GM19395 (cell line): ENCODE measurements around the gene RNF41.

ENCODE experiments used
- ATAC-seq: cut with Tn5 transposase; IDR thresholded peaks from one replicate; pipeline ENCODE4 v1.9.1; 2021; ENCODE audit warnings: mild to moderate bottlenecking, moderate library complexity; ENCODE audit not compliant: unreplicated experiment

The RNF41 gene

GRCh38 chr12:56244494-56244893 lies 22.8 kb upstream of the RNF41 start:
- ATAC-seq, result no peak

GRCh38 chr12:56243731-56244181 lies 22.0 kb upstream of the RNF41 start:
- ATAC-seq, result no peak

DNA sequence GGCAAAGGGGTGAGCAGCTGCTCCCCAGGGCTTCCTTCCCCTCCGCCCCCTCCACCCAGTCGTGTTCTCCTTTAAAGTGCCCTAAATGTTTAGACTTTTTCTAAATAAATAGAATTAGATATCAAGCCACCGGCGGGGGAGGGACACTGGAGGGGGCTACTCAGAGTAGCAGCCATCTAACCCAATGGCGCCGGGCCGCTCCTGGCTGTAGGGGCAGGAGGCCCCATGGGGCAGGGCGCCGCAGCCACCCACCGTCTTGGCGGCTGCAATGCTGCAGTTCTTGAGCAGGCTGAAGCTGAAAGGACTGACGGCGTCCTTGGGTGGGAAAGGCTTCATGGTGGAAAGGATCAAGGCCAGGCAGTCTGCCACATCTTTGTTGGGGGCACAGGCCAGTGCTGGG lies 21.3 kb upstream of the RNF41 start:
- ATAC-seq, result no peak

DNA sequence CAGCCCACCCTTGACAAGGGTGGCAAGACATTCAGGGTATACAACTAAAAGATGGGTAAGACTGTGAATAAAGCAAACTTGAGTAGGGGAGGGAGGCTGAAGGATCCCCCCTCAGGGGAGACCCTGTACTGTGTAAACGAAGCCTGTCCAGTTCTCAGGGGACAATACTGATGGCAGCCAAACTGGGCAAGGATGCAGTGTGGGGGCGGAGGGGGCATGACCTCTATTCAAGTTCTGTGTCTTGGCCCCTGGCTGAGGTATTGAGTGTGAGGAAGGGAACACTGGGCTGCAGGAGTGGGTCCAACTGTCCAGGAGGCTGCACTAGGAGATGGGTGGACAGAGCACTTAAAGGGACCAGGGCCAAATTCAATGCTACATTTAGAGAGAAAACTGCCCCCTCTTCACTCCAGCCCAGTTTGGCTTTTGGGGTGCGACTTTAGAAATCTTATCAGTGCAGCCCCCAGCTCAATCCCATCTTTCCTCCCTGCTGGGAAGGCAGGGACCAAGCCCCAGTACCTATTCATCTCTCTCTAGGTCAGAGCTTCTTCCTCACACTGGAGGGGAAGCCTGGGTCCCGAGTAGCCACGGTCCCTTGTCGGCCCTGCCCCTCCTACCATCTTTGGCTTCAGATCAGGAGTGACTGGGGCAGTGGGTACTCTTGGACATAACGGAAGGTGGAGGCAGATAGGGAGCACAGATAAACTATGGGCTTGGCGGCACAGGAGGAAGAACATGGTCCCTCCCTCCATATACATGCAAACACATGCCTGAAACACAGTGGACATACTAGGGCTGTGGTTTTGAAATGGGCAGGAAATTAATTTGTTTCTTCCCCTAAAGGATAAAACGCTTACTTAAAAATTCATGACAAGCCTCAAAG lies 19.9 kb upstream of the RNF41 start:
- no peak for ATAC-seq

GRCh38 chr12:56237552-56237951 lies 15.8 kb upstream of the RNF41 start:
- ATAC-seq, result no peak

GRCh38 chr12:56236985-56237384 lies 15.3 kb upstream of the RNF41 start:
- ATAC-seq, result no peak

DNA sequence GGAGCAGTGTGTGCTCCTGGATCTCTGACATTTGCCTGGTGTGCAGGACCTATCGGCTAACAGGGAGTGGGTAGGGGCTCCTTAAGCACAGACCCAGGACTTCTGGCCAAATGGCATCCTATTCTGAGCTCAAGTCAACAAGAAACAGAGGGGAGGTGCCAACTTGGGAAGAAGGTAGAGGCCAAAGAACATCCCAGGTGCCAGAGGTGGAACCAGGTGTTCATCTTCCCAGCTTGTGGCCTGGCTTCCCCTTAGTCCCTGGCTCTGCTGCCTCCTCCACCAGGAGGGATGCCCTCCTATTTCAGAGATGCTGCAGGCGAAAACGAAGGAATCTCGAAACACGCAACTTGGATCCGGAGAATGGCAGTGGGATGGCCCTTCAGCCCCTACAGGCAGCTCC lies 14.4 kb upstream of the RNF41 start:
- no peak for ATAC-seq

DNA sequence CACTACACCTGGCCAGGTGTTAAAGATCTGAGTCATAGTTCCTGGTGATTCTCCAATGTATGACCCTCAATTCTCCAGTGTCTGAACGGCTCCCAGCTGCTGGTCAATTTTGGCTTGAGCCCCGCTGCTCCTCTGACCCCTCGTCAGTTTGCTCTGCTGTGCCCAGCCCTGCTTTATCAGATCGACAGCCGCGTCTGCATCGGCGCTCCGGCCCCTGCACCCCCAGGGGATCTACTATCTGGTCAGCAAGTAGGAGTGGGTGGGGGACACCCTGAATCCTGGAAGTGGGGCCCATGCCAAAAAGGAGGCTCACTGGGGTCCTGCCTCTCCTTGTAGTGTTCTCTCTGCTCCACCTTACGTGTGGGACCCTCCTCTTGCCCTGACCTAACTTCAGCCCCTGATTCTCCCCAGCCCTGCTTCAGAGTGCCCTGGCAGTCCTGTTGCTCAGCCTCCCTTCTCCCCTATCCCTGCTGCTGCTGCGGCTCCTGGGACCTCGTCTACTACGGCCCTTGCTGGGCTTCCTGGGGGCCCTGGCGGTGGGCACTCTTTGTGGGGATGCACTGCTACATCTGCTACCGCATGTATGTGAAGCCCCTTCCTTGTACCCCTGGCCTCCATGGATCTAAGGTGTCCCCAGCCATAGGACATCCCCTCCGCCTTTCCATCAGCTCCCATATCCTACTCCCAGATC lies 13.2 kb upstream of the RNF41 start:
- ATAC-seq, result no peak

- ATAC-seq, result no peak
These were observed 9.5 kb upstream of the RNF41 start for GRCh38 chr12:56231184-56231582.

DNA sequence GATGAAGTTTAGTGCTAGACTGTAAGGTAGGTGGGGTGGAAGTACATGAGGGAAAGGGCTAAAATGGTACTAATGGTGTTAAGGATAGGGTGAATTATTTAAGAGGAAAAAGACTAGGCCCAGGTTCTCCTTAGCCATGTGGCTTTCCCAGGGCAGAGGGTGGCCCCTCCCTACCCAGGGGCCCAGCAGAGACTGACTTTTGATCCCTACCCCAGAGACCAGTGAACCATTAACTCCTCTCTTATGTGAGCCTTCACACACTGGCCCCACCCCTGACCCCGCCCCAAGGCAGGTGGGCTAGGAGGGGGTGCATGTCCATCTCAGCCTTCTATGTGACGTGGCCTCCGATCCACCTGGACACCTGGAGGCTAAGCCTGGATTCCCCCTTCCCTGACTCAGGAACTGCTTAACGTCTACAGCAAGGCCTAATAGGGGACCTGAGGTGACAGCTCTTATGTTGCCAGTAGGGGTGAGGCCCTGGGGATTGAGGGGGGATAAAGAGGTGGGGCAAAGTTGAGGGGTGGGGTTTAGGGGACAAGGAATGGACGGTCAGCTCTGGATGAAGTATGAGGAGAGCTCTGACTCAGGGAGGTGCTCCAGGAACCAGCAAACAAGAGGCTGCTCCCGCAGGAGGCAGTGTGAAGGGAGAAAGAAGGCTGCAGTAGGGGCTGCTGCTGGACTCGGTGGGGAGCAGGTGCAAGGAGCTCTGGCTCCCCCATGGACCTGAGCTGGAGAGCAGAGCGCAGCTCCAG lies 8.9 kb upstream of the RNF41 start:
- ATAC-seq, result no peak

DNA sequence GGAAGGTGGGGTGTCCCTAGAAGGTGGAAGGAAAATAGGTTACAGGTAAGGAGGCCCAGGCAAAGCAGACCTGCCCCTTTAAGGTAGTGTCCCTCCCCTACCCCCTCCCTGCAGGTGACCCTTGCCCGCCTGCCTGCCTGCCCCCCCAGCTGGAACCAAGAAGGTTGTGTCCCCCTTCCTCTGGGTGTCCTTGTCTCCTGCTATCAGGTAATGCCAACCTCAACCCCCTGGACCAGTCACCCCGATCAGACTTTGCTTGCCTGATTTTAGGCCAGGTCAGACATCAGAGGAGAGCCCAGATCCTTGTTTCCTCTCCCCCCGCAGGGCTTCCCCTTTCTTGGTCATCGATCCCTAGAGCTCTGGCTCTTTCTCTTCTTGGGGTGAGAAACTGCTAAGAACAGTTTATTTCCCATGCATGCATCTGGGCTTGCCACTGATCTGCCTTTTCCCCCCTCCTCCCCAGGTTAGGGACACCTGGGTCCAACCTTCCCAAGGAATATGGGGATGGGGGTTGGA lies 8.3 kb upstream of the RNF41 start, which contains the start of gene SLC39A5:
Gene SLC39A5 (plus strand): TSS at position 136 of the 516 bp plus-strand sequence. CDS start 1,224 bp downstream, outside the sequence.
- no peak for ATAC-seq

DNA sequence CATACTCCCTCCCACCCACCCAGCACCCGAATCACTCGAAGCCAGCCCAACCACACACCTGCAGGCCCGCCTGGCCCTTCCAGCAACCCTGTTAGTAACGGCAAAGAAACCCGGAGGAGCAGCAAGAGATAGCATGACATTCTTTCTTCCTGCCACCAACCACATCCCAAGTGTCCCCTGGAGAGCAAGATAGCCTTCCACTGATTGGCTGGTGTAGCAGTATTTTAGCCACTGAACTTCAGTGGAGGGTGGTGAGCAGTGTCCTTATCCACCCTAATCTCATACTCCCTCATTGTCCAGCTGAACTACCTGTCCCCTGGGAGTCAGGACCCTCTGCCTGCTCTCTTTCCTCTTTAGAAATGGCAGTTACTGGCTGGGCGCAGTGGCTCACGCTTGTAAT lies 7.4 kb upstream of the RNF41 start:
- no peak for ATAC-seq

DNA sequence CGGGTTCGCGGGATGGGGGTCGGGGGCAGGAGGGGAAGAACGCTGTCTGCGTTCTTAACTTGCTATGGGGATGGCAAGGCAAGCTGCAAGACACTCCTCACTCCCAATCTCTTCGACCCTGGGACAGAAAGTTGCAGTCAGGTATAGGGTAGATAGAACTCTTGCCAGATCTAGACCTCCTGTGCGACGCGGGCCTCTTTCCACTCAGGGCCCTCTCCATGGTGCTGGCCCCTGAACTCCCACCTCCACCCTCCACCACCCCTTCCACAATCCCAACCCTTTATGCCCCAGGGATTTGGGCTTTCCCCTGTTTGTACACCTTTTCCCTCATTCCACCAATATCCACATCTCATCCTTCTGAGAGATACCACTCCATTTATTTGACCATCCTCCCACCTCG lies 3.2 kb upstream of the RNF41 start:
- ATAC-seq, result no peak

DNA sequence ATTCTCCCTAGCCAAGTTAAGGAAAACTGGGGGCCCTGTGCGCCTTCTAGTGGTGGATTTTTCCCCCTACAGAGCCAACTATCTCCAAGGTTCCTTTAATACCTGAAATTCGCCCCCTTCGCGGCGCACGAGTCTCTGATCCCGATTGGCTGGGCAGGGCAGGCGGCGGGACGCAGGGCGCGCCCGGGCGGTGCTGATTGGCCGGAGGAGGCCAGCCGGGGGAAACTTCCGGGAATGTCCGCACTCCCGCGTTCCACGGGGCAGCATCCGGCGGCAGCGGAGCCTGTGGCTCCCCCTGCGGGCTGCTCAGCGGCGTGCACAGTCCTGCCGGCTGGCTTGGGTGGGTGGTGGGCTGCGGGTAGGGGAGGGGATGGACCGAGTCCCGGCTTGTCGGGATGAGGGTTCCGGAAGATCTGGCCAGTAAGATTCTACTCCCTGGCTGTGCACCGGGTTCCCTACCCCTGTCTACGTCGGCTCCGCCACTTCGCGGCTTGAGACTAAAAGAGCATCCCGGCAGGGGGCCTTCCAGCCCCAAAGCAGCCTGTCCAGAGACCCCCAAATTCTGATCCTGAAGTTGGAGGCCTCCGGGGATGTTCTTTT lies 2.5 kb upstream of the RNF41 start, which contains the start of gene NABP2:
Gene NABP2 (plus strand): TSS at position 241 of the 600 bp plus-strand sequence. CDS start 515 bp downstream, outside the sequence.
- peak; percentile 66 for ATAC-seq

DNA sequence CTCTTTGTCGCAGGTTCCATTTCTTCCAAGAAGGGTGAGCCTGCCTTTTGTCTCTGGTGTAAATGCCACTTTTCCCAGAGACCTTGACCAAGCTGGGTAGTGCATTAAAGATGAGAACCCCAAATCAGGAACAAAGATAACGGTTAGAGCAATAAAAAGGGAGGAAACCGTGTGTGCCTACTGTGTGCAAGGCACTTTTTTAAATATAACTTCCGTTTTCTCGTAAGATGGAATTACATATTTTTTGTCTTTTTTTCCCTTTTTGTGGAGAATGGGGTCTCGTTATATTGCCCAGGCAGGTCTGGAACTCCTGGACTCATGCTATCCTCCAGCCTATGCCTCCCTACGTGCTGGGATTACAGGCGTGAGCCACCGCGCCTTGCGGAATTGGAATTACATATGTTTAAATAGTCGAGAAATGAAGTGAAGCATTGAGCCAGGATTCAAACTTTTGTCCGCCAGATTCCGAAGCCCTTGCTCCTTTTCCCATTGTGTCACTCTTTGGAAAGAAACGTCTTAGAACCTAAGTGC lies 1.9 kb upstream of the RNF41 start:
- ATAC-seq, result no peak

GRCh38 chr12:56222531-56222895 lies 791 bp upstream of the RNF41 start:
- no peak for ATAC-seq

DNA sequence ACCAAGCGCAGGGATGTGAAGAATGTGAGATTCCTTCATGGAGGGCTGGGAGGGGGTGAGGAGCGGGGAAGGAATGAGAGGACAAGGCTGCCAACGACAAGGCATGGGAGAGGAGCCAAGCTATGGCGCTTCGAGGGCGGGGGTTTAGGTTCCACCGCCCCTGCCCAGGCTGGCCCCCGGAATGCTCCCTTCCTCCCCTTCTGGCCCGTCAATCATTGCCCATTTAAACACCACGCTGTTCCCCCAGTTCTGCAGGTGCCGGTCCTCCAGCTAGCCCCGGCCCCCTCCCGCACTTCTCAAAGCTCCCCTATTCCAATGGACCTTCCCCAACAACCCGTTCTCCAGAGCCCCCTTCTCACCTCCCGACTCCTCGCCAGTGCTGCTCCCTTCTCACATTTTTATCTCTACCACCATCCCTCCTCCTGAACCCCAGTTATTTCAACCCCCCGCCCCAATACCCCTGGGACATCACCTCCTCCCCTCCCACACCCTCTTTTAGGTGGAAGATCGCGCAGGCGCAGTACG lies 428 bp downstream of the RNF41 start:
- peak; percentile 22 for ATAC-seq

DNA sequence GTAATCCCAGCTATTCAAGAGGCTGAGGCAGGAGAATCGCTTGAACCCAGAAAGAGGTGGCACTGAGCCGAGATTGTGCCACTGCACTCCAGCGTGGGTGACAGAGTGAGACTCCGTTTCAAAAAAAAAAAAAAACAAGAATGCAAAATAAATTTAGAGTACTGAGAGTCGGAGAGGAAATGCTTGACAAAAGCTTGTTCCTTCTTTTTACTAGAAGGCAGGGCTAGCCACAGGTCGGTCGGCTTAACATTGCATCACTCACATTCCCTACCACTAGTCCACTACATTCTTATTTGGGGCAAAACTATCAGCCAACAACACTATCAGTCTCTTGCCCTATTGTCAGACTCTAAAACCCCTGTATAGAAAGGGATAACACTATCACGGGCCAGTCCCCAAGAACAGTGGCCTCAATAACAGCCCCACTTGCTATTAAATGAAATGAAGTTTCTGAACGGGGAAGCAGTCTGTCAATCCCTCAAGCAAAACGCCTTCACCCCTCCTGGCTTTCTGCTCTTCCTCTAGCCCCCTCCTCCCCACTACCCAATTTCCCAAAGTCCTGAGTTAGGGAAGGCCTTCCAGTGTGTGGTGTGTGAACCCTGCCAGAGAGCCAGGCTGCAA lies 1.0 kb downstream of the RNF41 start:
- ATAC-seq, result no peak

- ATAC-seq, result no peak
These were observed 1.9 kb downstream of the RNF41 start for GRCh38 chr12:56219840-56220239.

DNA sequence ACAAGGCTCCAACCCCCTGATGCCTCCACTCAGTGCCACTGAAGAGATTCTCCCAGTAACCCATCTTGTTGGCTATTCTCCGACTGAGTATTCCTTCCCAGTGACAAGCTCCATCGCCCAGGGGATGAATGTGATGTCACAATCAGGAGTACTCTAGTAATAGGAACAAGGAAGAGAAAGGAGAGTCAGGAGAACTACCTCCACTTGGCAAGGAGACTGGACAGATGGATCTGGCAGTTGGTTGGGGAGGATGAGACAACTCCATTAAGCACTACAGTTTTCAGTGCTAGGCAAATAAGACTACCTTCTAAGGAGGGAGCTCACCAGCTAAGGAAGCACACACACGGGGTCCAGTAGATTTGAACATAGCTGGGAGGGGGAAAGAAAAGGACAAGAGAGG lies 5.3 kb downstream of the RNF41 start:
- no peak for ATAC-seq
